ENCODE data around the gene KLF15. TPM values are rescaled to one million over a fixed set of nuclear protein-coding genes. Genes with fewer than 3 reads are reported as not detected.
A peak's percentile ranks its signal among the peaks of the same experiment; 100 is the strongest.

KLF15 gene
- total and polyA plus RNA-seq, 9 of the 15 experiments (the other 6 are each of a cell fraction or from before 2014, with no cell fraction given), result 0.08 to 4.8 (median 1.2) TPM

GRCh38 chr3:126355777-126356372, 1.3 kb downstream of the KLF15 start:
- H4K20me1 ChIP-seq (replicated peaks; ENCODE audit: control insufficient read depth, insufficient read depth, low read length), result no peaks in the 10 kb centered on the region
- H3K9ac ChIP-seq (ENCODE audit: insufficient read depth in 1 of 2, low read depth in 2 of 2, low read length in 2 of 2), result peak overlapping the region; percentile 59 to 87
- in situ Hi-C loops (cut with MboI), result no loop called here
- POLR2A ChIA-PET, result no interaction called here
- 3% methylated on average over 8 of the region's 32 CpGs for WGBS (ENCODE audit: insufficient coverage, low coverage, missing lambda C conversion rate)
- FAIRE-seq, result peak; percentile 78
- no TSS peak for BruUV-seq (replicated peaks)
- peaks cover 0 to 14% of the 10 kb centered on the region in 2 experiments; a peak in 2 of 5 replicates for H3K27me3 ChIP-seq (ENCODE audit: control insufficient read depth in 2 of 2, insufficient read depth in 2 of 2, low read length in 2 of 2)
- peak; percentile 93 for ATAC-seq
- H3K4me3 ChIP-seq, result peak overlapping the region; percentile 40; the same call in 1 of the 2 replicates
- peaks cover 5 to 34% of the 10 kb centered on the region in 2 experiments; a peak in 3 of 5 replicates for H3K4me1 ChIP-seq (replicated peaks in 1 of 2; ENCODE audit: control insufficient read depth in 2 of 2, insufficient read depth in 2 of 2, low read length in 2 of 2)
- no peaks in the 10 kb centered on the region for H3K9me3 ChIP-seq (replicated peaks; ENCODE audit: control insufficient read depth, insufficient read depth, low read depth, low read length)
- peak overlapping the region; percentile 49 for H3K27ac ChIP-seq (ENCODE audit: extremely low read depth, low read depth, low read length)
- H3K79me2 ChIP-seq (ENCODE audit: control insufficient read depth, insufficient read depth, low read length), result no peaks in the 10 kb centered on the region
- CTCF ChIA-PET (ENCODE audit: low intra/inter-chr PET ratio), result no interaction called here
- no peaks in the 10 kb centered on the region for H3K36me3 ChIP-seq (ENCODE audit: control insufficient read depth, insufficient read depth, low read length)
- intact Hi-C loops (cut with micrococcal nuclease), result loop anchor here (2.0 kb wide), 2 partner anchors 33 to 95 kb away; no protein-coding TSS in a partner anchor
- peak; percentile 90 to 95 (median 94) for DNase-seq (ENCODE audit: extremely low read depth in 1 of 4, low spot score in 3 of 4)
- H3K4me2 ChIP-seq (ENCODE audit: insufficient read depth, low read length), result peak overlapping the region; percentile 76
- H3K9me1 ChIP-seq (ENCODE audit: control insufficient read depth, insufficient read depth, low read length), result no peaks in the 10 kb centered on the region
- H2AFZ ChIP-seq (ENCODE audit: low read depth, low read length), result peak overlapping the region; percentile 79
- TF ChIP-seq CCNT2 (IDR thresholded peaks at IDR 0.05; ENCODE audit: borderline replicate concordance, extremely low read depth, insufficient read length, low read depth, low read length) (peak; percentile 84), TGIF2 (CRISPR knock-in tag; IDR thresholded peaks at IDR 0.05) (no peak), PHF21A (IDR thresholded peaks at IDR 0.05; ENCODE audit: borderline replicate concordance, low read depth) (peak; percentile 99), TCF7L2 (IDR thresholded peaks at IDR 0.05; ENCODE audit: low read depth, low read length) (no peak), SRSF7 (optimal IDR thresholded peaks at IDR 0.05; ENCODE audit: low read depth, low read length) (no peak), CCAR2 (IDR thresholded peaks at IDR 0.05; ENCODE audit: low read depth, low read length) (no peak), ZC3H4 (CRISPR knock-in tag; IDR thresholded peaks at IDR 0.05; ENCODE audit: borderline replicate concordance) (no peak), TAF7 (tag; IDR thresholded peaks at IDR 0.05) (no peak), ATF7 (IDR thresholded peaks at IDR 0.05) (peak; percentile 47; the same call in 1 of the 2 replicates), ZNF232 (CRISPR knock-in tag; IDR thresholded peaks at IDR 0.05) (no peak), MAFF (IDR thresholded peaks at IDR 0.05; ENCODE audit: low read length) (no peak), ZNF316 (IDR thresholded peaks at IDR 0.05) (no peak), GABPB1 (CRISPR knock-in tag; IDR thresholded peaks at IDR 0.05) (no peak), BCOR (IDR thresholded peaks at IDR 0.05) (no peak; the same call in 1 of the 2 replicates), ZNF184 (CRISPR knock-in tag; IDR thresholded peaks at IDR 0.05) (no peak), ZNF436 (CRISPR knock-in tag; IDR thresholded peaks at IDR 0.05) (no peak)
- TF ChIP-seq, protein P1, sequence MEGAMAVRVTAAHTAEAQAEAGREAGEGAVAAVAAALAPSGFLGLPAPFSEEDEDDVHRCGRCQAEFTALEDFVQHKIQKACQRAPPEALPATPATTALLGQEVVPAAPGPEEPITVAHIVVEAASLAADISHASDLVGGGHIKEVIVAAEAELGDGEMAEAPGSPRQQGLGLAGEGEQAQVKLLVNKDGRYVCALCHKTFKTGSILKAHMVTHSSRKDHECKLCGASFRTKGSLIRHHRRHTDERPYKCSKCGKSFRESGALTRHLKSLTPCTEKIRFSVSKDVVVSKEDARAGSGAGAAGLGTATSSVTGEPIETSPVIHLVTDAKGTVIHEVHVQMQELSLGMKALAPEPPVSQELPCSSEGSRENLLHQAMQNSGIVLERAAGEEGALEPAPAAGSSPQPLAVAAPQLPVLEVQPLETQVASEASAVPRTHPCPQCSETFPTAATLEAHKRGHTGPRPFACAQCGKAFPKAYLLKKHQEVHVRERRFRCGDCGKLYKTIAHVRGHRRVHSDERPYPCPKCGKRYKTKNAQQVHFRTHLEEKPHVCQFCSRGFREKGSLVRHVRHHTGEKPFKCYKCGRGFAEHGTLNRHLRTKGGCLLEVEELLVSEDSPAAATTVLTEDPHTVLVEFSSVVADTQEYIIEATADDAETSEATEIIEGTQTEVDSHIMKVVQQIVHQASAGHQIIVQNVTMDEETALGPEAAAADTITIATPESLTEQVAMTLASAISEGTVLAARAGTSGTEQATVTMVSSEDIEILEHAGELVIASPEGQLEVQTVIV (CRISPR knock-in tag; IDR thresholded peaks at IDR 0.05; ENCODE audit: borderline replicate concordance), result no peak
- TF ChIP-seq, protein P2, sequence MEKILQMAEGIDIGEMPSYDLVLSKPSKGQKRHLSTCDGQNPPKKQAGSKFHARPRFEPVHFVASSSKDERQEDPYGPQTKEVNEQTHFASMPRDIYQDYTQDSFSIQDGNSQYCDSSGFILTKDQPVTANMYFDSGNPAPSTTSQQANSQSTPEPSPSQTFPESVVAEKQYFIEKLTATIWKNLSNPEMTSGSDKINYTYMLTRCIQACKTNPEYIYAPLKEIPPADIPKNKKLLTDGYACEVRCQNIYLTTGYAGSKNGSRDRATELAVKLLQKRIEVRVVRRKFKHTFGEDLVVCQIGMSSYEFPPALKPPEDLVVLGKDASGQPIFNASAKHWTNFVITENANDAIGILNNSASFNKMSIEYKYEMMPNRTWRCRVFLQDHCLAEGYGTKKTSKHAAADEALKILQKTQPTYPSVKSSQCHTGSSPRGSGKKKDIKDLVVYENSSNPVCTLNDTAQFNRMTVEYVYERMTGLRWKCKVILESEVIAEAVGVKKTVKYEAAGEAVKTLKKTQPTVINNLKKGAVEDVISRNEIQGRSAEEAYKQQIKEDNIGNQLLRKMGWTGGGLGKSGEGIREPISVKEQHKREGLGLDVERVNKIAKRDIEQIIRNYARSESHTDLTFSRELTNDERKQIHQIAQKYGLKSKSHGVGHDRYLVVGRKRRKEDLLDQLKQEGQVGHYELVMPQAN (IDR thresholded peaks at IDR 0.05; ENCODE audit: borderline replicate concordance), result no peak
